IPS-NIHi7 (cell line): Measurements from ENCODE around the gene PTK7.

Experiments used
- DNase-seq: peaks from one replicate; pipeline ENCODE4 v3.0.0; 2012; ENCODE audit warnings: mixed read lengths; ENCODE audit errors: extremely low spot score

The PTK7 gene

DNA sequence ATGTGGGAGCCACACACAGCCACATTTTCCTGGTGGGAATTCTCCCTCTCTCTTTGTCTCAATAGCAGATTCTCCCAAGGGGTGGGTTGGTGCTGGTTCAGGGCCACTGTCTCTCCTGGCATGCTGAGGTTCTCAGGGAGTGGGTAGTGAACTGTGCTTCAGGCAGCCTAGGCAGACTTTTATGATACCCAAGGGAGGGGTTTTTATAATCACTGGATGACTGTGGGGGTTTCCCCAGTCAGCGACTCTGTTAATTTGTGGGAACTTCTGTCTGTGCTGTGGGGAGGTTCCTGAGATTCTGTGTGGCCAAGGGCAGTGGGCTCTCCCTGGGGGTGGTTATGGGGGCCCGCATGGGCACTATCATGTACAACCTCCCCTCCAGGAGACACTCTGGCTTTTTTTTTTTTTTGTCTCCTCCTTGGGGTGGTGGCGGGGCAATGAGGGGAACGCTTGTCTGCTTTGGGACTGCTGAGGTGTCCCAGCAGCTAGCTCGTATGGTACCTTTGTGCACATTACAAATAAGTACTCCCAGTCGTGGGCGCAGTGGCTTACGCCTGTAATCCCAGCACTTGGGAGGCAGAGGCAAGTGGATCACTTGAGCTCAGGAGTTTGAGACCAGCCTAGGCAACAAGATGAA, 10.0 kb downstream of the PTK7 start:
- no peak for DNase-seq

DNA sequence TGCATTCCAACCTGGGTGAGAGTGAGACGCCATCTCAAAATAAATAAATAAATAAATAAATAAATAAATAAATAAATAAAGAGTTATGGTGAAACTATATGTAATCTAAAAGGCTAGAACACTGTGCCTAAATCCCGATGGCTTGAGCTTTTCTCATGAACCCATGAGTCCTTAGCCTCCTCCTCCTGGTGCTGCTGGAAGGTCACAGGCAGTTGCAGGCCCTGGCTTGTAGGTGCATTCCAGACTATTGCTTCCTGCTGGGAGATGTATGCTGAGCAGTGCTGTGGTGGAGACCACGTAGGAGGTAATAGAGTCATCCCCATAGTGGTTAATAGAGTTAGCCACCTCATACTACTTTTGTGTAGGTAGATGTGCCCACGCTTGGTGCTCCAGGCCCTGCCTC, 12.5 kb downstream of the PTK7 start:
- DNase-seq: no peak

DNA sequence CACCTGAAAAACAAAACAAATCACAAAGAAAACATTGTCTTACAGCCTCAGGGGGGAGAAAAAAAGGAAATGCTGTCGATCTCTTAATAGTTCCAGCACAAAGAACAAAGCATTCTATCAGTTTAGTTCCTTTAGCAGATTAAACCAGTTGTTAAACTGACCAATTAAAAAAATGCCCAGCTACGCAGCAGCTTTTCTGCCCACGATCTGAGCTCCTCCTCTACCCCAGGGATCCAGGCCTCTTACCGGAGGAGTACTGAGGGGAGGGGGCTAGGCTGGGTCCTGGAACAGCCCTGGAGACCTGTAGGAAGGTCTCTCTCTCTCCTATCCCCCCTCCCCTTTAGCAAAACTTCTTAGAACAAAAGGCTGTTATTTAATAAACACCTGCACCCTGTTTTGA, 13.4 kb downstream of the PTK7 start:
- DNase-seq: peak; percentile 78

DNA sequence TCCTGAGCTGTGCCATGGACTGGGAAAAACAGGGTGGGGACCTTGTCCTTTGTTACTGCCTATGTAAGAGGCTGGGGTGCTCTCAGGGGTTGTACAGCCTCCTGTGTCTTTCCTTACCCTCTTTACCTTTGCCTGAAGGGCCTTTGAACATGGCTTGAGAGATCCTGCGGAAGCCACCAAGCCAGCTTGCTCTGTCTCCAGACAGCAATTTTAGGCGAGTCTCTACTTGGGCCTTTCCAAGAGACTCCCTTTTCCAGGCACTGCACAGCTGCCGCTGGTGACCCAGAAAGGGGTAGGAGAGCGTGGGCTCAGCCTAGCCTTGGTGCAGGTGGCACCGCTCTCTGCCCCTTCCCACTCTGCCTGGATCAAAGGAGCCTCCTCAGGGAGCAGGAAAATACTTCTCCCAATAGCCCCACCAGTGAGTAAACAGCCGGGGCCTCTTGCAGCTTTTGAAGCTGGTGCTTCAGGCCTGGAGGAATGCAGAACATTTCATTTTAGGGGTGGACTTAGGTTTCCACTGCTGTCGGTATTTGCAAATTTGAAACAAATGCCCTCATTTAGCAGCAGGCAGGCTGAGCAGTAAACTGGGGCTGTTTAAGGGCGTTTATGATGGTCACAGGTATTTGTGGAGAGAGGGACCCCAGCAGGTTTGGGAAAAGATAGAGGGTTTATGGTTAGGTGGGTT, 13.9 kb downstream of the PTK7 start:
- DNase-seq: peak; percentile 39

DNA sequence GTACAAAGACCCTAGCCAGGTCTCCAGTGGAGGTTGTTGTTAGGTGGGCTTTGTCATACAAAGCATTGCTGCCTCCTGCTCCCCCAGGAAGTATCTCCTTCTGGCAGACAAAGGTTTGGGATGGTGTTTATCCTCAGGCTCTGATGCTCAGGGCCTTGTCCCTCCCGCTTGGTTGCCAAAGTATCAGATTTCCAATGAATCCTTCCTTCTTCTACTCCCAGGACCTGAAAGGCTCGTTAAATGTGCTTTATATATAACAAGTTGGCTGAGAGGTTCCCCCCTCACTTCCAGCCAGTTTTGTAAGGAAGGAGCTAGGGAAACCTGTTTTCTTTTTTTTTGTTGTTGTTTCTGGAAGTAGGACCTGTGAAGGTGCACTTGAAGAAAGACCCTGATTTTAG, 14.4 kb downstream of the PTK7 start:
- peak; percentile 67 for DNase-seq

DNA sequence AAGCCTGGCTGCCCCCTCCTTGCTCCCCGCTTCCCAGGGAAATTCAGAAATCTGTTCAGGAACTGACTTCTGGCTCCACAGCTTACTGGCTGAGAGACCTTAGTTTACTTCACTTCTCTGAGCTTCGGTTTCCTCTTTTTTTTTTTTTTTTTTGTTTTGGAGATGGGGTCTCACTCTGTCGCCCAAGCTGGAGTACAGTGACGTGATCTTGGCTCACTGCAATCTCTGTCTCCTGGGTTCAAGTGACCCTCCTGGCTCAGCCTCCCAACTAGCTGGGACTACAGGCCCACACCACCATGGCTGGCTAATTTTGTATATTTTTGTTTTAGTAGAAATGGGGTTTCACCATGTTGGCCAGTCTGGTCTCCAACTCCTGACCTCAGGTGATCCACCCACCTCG, 14.9 kb downstream of the PTK7 start:
- DNase-seq: no peak

DNA sequence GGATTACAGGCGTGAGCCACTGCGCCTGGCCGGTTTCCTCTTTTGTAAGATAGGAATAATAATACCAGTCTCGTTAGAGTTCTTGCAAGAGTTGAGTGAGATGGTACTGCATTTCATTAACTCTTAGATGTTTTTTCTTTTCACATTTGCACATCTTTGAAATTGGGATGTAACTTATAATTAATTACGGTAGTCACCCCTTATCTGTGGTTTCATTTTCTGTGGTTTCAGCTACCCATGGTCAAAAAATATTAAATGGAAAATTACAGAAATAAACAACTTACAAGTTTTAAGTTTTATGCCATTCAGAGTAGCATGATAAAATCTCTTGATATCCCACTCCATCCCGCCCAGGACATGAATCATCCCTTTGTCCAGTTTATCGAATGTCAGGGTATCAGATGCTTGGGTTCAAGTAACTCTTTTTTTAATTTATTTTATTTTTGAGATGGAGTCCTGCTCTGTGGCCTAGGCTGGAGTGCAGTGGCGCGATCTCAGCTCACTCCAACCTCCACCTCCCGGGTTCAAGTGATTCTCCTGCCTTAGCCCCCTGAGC, 15.4 kb downstream of the PTK7 start:
- no peak for DNase-seq

DNA sequence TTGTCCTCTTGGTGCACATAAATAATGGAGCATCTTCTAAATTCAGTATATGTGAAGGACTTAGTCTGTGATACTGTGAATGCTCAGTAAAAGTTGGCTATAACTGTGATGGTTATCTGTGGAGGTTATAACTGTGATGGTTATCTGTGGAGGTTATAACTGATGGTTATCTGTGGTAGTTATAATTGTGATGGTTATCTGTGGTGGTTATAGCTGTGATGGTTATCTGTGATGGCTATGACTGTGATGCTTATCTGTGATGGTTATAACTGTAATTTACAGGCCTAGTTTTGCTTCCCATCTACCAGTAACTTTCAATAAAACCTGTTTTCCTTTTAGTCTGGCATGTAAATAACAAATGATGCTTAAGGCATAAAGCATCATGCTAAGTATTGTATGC, 16.5 kb downstream of the PTK7 start:
- DNase-seq: no peak

DNA sequence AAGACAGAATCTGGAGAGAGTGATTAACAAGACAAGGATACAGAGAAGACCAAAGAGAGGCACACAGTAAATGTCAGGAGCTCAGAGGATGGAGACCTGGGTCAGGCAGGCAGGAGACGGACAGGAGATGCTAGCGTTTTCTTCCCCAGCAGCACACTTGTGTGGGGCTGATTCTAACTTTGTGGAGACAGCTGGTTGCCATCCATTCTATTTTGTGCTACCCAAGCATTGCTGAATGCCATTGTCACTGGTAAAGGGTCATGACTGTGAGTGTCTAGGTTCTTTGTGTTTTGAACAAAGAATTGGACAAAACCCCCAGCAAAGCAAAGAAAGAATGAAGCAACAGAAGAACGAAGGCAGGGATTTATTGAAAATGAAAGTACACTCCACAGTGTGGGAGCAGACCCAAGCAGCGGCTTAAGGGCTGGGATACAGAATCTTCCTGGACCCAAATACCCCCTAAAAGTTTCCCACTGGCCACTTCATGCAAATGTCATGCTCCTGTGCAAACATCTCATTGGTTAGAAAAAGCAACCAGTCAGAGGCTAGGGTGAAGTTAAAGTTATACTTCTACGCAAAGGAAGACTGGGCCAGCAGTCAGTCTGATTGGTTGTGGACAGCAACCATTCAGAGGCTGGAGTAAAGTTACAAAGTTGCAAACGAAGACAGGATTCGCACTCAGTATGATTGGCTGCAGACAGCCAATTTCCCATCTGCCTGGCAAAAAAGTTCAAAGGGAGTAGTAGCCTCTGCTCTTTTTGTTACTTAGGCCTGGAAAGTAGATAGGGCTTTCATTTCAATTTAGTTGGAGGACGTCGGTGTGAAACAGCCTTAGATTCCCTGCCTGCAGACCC, 17.5 kb downstream of the PTK7 start:
- no peak for DNase-seq

DNA sequence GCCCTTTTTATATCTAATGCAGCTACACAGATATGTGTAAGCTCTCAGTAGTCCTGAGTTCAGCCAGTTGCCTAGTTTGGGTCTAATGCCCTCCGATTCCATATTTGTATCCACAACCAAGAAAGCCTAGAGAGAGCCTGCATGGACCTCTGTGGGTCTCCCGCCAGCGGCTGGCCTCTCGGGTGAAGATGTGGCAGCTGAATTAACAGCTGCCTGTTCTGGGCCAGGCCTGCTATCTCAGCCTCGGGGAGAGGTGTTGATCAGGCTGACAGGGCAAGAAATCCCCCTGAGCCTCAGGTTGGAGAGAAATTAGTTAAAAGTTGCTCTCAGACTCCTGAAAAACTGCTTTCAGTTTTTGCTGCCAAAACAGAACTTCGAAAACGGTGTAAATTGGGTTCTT, 19.8 kb downstream of the PTK7 start:
- no peak for DNase-seq

DNA sequence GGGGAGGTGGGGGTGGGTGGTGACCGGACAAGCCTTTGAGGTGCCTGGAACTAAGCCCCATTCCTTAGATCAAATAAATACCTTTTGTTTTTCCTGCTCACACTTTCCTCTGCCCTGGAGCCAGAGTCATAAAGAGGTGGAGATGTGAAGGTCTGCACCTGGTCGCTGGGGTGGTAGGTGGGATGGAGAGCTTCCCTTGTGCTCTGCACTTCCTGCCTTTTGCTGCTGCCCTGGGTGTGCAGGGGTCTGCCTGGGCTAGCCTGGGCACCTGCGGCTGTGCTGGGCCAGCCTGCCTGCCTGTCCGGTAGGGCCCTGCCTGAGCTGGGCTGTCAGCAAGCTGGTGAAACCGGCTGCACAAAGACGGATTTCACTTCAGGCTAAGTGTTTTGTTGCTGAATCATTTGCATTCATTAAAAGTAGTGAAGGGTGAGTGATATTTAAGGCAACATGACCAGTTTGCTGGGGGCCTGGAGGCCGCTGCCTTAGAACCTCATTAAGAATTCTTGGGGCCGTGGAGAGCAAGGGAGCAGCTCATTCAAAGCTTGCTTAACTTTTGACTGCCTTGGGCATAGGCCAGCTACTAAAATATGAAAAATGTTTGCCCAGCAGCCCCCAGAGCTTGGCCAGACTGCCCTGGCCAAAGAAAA, 20.5 kb downstream of the PTK7 start:
- DNase-seq: peak; percentile 48

DNA sequence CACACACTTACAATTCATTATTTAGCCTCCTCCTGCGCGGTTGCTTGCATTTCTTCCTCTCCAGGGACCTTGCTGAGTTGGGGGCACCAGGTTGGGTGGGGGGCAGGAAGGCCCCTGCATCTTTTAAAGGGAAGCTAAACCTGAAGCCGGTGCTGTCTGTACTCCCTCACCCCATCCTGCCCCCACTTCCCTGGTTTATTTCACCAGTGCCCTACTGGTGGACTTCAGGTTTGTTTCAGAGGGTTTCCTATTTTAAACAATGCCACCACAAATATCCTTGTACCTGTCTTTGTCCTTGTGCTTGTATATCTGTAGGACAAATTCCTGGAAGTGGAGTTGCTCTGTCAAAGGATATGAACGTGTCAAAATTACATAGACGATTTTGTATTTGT, 21.0 kb downstream of the PTK7 start:
- DNase-seq: no peak

DNA sequence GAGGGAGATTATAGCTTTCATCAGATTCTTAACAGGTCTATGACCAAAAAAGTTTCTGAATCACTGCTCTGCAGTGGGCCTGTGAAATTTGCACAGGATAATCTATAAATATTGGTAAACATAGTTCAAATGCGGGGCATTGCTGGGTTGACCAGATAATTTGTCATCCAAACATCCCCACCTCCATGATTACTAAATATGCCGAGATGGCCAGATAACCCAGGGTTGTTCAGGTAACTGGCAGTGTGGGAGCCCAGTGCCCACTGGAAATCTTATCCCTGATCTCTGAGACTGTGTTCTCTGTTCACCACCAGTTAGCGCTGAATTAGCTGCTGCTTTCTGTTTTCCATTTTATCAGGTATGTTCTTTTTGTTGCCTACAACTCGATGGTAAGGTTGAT, 21.4 kb downstream of the PTK7 start:
- DNase-seq: no peak

DNA sequence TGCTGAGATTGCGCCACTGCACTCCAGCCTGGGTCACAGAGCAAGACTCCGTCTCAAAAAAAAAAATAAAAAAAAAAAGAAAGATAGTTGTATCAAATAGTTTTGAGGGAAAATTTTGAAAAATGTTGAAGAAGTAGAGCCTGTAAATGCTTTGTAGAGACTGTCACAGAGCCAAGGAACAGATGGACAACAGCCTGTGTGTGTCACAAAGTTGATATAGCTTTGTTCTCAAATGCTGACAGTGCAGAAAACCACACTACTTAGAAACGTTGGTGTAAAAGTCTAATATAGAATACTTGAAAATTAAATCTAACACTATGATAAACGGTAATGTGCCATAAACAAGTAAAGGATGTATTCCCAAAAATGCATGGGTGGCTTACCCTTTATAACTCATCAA, 25.4 kb downstream of the PTK7 start:
- DNase-seq: no peak

DNA sequence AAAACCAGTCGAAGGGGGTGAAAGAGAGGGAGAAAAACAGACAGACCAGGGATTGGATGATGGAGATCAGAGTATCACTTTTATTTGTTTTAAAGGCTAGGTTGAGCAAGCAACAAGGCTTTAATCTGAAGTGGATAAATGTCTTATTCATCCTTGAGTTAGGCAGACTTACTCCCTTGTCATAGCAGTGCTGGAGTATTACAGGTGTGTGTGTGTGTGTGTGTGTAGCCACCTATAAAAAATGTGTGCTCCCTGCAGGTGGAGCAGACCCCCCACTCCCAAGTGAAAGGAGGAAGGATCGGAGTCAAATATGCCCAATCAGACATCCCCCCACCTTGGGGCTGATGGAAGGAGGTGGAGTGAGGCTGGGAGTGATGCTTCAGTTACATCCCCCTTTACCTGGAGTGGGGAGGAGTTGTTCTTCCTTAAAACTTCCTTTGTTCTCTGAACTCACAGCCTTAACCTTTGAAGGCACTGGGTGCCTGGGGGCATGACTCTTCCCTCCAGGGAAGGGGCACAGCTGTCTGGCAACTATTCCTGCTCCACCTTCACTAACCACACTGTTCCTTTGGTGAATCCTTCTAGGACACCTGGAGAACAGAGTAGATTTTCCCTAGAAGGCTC, 27.3 kb downstream of the PTK7 start:
- peak; percentile 59 for DNase-seq

DNA sequence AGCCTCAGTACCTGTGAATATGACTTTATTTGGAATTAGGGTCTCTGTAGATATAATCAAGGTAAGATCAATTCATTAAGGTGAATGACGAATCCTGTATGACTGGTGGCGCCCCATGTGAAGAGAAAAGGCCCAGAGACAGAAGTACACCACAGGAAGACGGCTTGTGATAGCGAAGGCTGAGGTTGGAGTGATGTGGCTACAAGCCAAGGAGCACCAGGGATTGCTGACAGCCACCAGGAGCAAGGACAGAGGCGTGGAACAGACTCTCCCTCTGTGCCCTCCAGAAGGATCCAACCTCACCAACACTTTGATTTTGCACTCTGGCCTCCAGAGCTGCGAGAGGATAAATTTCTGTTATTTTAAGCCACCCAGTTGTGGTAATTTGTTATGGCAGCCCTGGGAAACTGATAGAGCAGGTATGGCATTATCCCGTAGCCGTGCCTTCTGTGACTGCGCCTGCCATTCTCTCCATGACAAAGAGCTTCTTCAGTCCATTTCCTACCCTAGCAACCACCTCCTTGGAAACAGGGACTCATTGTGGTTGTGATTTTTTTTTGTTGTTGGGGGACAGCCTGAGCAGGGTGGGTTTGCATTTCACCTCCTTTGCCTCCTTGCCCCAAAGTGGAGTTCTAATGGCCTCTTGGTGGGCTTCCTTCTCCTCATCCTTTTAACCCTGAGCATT, 29.6 kb downstream of the PTK7 start:
- no peak for DNase-seq

DNA sequence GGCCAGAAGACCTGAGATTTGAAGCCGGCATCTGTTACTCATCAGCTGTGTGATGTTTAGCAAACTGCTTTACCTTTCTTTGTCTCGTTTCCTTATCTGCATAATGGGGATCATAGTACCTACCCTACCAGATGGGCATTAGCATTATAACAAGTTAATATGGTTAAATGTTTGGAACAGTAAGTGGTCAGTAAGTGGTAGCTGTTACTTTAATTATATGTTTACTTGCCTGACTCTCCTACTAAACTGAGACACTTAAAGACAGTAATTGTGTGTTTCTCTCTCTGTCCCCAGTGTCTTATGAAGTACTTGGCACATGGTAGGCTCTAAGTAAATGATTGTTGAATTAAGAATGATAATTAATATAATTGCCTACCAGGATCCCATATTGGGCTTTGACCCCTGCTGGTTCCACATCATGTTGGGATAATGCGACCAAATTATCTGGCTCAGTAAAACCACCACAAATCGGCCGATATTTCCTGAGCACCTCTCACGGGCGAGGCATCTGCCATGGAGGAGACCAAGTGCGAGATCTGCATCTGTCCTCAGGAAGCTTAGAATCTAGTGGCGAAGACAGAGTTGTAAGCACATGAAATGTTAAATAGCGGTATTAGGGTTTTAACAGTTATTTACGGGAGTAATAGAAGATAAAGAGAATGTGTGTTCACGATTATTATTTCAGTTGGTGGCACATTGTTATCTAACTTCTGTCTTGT, 31.4 kb downstream of the PTK7 start:
- no peak for DNase-seq

DNA sequence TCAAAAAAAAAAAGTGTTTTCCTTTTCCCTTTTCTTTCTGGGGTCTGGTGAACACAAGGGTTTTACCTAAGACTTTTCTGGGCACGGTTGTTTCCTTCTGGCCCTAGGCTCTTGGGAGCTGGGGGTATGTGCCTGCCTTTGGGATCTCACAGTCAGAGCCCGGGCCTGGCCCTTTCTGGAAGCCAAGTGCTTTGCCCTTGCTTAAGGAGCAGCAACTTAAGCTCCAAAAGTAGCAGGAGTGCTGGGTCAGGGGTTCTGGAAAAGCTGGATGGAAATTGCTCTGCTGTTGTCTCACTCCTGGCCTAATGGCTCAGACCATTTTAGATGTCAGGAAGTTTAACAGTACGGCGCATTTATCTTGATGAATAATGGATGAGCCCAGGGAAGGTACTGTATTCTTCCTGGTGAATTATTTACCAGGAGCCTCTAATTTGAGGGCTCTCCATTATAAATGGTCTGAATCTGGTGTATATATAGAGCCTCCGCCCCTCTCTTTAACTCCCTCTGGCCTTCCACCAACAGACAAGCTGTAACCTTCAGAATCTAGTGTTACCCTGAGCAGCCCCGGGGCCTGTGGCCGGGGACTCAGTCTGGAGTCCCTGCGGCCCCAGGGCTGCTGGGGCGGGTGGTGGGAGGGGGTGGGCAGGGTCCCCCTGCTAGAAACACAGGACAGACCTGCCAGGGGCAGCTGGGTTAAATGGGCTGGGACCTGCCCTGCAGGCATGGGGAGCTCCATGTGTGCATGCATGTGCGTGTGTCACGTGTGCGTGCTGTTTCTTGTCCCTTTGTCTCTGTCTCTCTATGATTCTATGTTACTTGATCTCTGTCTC, 37.5 kb downstream of the PTK7 start:
- no peak for DNase-seq

DNA sequence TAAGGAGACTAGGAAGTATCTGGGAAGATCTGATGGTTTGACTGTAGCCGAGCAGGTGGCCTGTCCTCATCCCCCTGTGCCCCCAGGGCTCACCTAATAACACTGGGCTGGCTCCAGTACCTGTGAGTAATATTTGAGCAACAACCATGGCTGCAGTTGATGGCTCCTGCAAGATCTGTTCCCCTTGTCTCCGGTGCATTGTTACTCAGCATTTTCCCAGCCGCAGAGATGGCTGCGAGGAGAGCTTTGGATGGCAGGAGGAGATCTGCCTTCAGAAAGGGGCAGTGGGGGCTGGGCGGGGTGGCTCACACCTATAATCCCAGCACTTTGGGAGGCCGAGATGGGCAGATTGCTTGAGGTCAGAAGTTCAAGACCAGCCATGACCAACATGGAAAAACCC, 39.3 kb downstream of the PTK7 start:
- no peak for DNase-seq
